Panc1 (cell line): Measurements from ENCODE around the gene ROBO1. TPM values are rescaled to one million over a fixed set of nuclear protein-coding genes. Genes with fewer than 3 reads are reported as not detected.
A peak's percentile ranks its signal among the peaks of the same experiment; 100 is the strongest.

Source experiments
- ATAC-seq: fragments of 200-7000 bp; cut with Tn5 transposase; 2 replicates; pipeline ENCODE4 v1.9.1; 2020; ENCODE audit warnings: mild to moderate bottlenecking, moderate library complexity
- BruUV-seq: library from RNA; stranded (reverse); fragments of 400-500 nt; replicated peaks from 2 replicates; lab custom pipeline; 2021; lab: Mats Ljungman, UMichigan
- CTCF ChIA-PET: fragments of 300-600 bp; sonication (Branson Sonifier 250); formaldehyde crosslinking; loops from one replicate; lab custom pipeline; 2022; ENCODE audit warnings: antibody characterized with exemption; lab: Charles Lee
- POLR2A ChIA-PET: fragments of 300-600 bp; sonication (Branson Sonifier 250); formaldehyde crosslinking; loops from one replicate; lab custom pipeline; 2022; ENCODE audit warnings: antibody characterized with exemption; lab: Charles Lee
- DNase-seq: peaks from one replicate; pipeline ENCODE4 v3.0.0-alpha.2; 2010; ENCODE audit warnings: low read depth, low spot score
- H3K27ac ChIP-seq: 2 replicates; pipeline ENCODE4 v1.5.1; 2011; ENCODE audit warnings: mild to moderate bottlenecking, low read length, inconsistent platforms
- H3K27me3 ChIP-seq: fragments of 200-500 bp; sonication (Bioruptor generic); 2 replicates; pipeline ENCODE4 v1.6.0; 2014; ENCODE audit warnings: low read length, inconsistent platforms; ENCODE audit not compliant: control insufficient read depth, insufficient read depth
- H3K36me3 ChIP-seq: fragments of 200-500 bp; sonication (Bioruptor generic); 2 replicates; pipeline ENCODE4 v1.5.1; 2014; ENCODE audit warnings: inconsistent platforms, mild to moderate bottlenecking, low read length, moderate library complexity; ENCODE audit not compliant: control insufficient read depth, insufficient read depth
- H3K4me1 ChIP-seq: 2 replicates; pipeline ENCODE4 v1.5.1; 2011; ENCODE audit warnings: inconsistent platforms, mild to moderate bottlenecking, low read length, moderate library complexity; ENCODE audit not compliant: control insufficient read depth, insufficient read depth
- H3K4me3 ChIP-seq, 2 experiments: 2 replicates each; pipeline ENCODE4 v1.5.1; 2011 to 2012; ENCODE audit warnings: low read depth in 2 of 2, low read length in 2 of 2, mild to moderate bottlenecking in 2 of 2, inconsistent platforms in 1 of 2, moderate library complexity in 1 of 2
- H3K9me3 ChIP-seq: fragments of 200-500 bp; sonication (Bioruptor generic); 2 replicates; pipeline ENCODE4 v1.5.1; 2014; ENCODE audit warnings: low read depth, mild to moderate bottlenecking, inconsistent platforms, low read length, moderate library complexity; ENCODE audit not compliant: control insufficient read depth, insufficient read depth
- POLR2AphosphoS5 ChIP-seq: IDR thresholded peaks from 2 replicates; pipeline ENCODE4 v1.6.1; 2012; ENCODE audit warnings: mild to moderate bottlenecking, low read depth, low read length, moderate library complexity
- SIN3A ChIP-seq: IDR thresholded peaks from 2 replicates; pipeline ENCODE4 v1.6.1; 2012; ENCODE audit warnings: low read depth, mild to moderate bottlenecking, low read length, moderate library complexity, borderline replicate concordance; ENCODE audit not compliant: insufficient read depth
- TCF7L2 ChIP-seq: IDR thresholded peaks from 2 replicates; pipeline ENCODE4 v1.6.1; 2011; ENCODE audit warnings: mild to moderate bottlenecking, low read depth, low read length, inconsistent platforms
- in situ Hi-C: cut with HindIII; loops from 2 replicates; pipeline ENCODE4 v1.10.0; 2016; ENCODE audit warnings: low sequenced_read_pairs, low pct_unique_long_range_greater_than_20kb
- intact Hi-C: fragments of 100-400 bp; cut with micrococcal nuclease; formaldehyde crosslinking; loops from one replicate; pipeline ENCODE4 v1.10.0; 2022; ENCODE audit not compliant: unreplicated experiment
- total RNA-seq: library from RNA; stranded (reverse); gene quantifications from one replicate; pipeline ENCODE4 v1.2.1, GENCODE V29; 2021; ENCODE audit not compliant: unreplicated experiment
- TF ChIP-seq, protein P1 (sequence below): fragments of 450-650 bp; IDR thresholded peaks from 2 replicates; pipeline ENCODE4 v1.5.1; 2017; ENCODE audit warnings: mild to moderate bottlenecking
- TF ChIP-seq, protein P2 (sequence below), 2 experiments: IDR thresholded peaks; 2 replicates each; pipeline ENCODE4 v1.6.1; 2011 to 2012; ENCODE audit warnings: low read depth in 2 of 2, control low read depth in 1 of 2, low read length in 1 of 2, mild to moderate bottlenecking in 1 of 2, moderate library complexity in 1 of 2; ENCODE audit not compliant: insufficient read depth in 1 of 2

Gene ROBO1
- total RNA-seq, 1 experiment from 2014 or later, result 61.6 TPM

DNA sequence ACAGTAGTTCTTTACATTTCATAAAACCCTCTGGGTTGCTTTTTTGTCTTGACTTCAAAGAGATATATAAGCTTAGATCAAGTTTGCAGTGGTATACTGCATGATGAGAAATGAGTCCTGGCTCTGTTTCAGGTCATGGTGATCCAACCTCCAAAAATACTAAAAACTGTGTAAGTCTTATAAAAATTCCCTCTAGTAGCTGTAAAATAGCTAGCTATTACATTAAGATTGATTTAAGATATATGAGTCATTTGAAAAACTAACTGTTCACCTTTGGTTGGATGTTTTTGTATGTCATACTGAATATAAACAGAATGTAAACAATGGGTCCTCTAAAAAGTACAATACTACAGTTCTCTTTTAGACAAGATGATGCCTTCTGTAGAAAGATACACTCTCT, 879.2 kb downstream of the ROBO1 start:
- POLR2A ChIA-PET, result no interaction called here
- no peaks in the 10 kb centered on the region for H3K9me3 ChIP-seq
- DNase-seq, result no peak
- no peak overlapping the region for H3K4me3 ChIP-seq
- no peak for ATAC-seq
- H3K27me3 ChIP-seq, result no peaks in the 10 kb centered on the region
- no TSS peak for BruUV-seq
- peaks cover 3% of the 10 kb centered on the region; the same call in 1 of the 2 replicates for H3K4me1 ChIP-seq
- H3K27ac ChIP-seq, result no peak overlapping the region
- H3K36me3 ChIP-seq, result no peaks in the 10 kb centered on the region
- TF ChIP-seq, protein P1, sequence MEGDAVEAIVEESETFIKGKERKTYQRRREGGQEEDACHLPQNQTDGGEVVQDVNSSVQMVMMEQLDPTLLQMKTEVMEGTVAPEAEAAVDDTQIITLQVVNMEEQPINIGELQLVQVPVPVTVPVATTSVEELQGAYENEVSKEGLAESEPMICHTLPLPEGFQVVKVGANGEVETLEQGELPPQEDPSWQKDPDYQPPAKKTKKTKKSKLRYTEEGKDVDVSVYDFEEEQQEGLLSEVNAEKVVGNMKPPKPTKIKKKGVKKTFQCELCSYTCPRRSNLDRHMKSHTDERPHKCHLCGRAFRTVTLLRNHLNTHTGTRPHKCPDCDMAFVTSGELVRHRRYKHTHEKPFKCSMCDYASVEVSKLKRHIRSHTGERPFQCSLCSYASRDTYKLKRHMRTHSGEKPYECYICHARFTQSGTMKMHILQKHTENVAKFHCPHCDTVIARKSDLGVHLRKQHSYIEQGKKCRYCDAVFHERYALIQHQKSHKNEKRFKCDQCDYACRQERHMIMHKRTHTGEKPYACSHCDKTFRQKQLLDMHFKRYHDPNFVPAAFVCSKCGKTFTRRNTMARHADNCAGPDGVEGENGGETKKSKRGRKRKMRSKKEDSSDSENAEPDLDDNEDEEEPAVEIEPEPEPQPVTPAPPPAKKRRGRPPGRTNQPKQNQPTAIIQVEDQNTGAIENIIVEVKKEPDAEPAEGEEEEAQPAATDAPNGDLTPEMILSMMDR, result no peak
- TF ChIP-seq TCF7L2 (no peak), POLR2AphosphoS5 (no peak), SIN3A (no peak)
- TF ChIP-seq, protein P2, sequence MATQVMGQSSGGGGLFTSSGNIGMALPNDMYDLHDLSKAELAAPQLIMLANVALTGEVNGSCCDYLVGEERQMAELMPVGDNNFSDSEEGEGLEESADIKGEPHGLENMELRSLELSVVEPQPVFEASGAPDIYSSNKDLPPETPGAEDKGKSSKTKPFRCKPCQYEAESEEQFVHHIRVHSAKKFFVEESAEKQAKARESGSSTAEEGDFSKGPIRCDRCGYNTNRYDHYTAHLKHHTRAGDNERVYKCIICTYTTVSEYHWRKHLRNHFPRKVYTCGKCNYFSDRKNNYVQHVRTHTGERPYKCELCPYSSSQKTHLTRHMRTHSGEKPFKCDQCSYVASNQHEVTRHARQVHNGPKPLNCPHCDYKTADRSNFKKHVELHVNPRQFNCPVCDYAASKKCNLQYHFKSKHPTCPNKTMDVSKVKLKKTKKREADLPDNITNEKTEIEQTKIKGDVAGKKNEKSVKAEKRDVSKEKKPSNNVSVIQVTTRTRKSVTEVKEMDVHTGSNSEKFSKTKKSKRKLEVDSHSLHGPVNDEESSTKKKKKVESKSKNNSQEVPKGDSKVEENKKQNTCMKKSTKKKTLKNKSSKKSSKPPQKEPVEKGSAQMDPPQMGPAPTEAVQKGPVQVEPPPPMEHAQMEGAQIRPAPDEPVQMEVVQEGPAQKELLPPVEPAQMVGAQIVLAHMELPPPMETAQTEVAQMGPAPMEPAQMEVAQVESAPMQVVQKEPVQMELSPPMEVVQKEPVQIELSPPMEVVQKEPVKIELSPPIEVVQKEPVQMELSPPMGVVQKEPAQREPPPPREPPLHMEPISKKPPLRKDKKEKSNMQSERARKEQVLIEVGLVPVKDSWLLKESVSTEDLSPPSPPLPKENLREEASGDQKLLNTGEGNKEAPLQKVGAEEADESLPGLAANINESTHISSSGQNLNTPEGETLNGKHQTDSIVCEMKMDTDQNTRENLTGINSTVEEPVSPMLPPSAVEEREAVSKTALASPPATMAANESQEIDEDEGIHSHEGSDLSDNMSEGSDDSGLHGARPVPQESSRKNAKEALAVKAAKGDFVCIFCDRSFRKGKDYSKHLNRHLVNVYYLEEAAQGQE (IDR thresholded peaks at IDR 0.05; ENCODE audit: insufficient read depth in 1 of 2, low read depth in 2 of 2, low read length in 1 of 2), result no peak
- CTCF ChIA-PET, result no interaction called here
- intact Hi-C loops (no loop called here), in situ Hi-C loops (no loop called here)

DNA sequence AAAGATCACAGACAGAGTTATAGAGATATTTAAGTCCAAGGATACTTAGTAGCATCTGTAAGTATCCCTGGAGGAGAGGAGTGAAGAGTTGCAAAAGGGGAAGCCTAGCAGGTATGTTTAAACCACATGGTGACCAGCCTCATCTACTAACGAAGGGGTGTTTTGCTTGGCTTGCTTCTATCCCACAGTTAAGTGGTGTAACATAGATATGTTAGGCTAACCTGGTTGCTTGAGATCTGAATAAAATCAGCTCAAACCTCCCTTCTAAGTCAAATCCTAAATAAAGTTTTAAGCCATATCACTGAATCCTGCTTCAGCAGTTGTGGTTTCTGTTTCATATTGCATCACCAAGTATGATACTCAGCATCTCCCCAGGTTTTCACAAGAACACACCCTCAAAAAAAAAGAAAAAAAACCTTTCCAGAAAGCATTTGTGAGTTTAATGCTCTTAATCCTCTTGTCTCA, 880.2 kb downstream of the ROBO1 start:
- H3K9me3 ChIP-seq, result no peaks in the 10 kb centered on the region
- peaks cover 3% of the 10 kb centered on the region; the same call in 1 of the 2 replicates for H3K4me1 ChIP-seq
- in situ Hi-C loops, result no loop called here
- H3K36me3 ChIP-seq, result no peaks in the 10 kb centered on the region
- DNase-seq (no peak), ATAC-seq (no peak)
- ChIA-PET POLR2A (no interaction called here), CTCF (interaction anchor here (0.6 kb wide), 1 partner anchor 19 kb away, joined by 3 read pairs; no protein-coding TSS in a partner anchor)
- peak overlapping the region; percentile 0; the same call in 1 of the 2 replicates for H3K27ac ChIP-seq
- no TSS peak for BruUV-seq
- no peak overlapping the region for H3K4me3 ChIP-seq
- no peak for TF ChIP-seq TCF7L2
- TF ChIP-seq, protein P2 (IDR thresholded peaks at IDR 0.05; ENCODE audit: insufficient read depth in 1 of 2, low read depth in 2 of 2, low read length in 1 of 2), result no peak
- TF ChIP-seq, protein P1, result no peak
- no peak for TF ChIP-seq SIN3A
- H3K27me3 ChIP-seq, result no peaks in the 10 kb centered on the region
- intact Hi-C loops, result no loop called here
